Caki2 (cell line): ENCODE data around the gene CNTLN. TPM values are rescaled to one million over a fixed set of nuclear protein-coding genes. Genes with fewer than 3 reads are reported as not detected.
"Not testable (repeated sequence)": the region's sequence is repeated elsewhere in the genome, so short reads cannot be mapped to it uniquely, and the experiment has no call there.

Experiments used
- DNase-seq: peaks from one replicate; pipeline ENCODE4 v3.0.0-alpha.2; 2015; ENCODE audit warnings: low read depth
- in situ Hi-C: cut with HindIII; loops from 2 replicates; pipeline ENCODE4 v1.10.0; 2016; ENCODE audit warnings: low sequenced_read_pairs, low pct_unique_long_range_greater_than_20kb, mixed read lengths
- total RNA-seq: library from RNA; depleted of rRNA; stranded (reverse); fragments of >200 nt; shearing (Covaris generic); gene quantifications from 2 replicates; pipeline ENCODE4 v1.2.3, GENCODE V29; 2014; ENCODE audit warnings: low replicate concordance

CNTLN gene
- total RNA-seq, 1 experiment from 2014 or later: 6.0 TPM

DNA sequence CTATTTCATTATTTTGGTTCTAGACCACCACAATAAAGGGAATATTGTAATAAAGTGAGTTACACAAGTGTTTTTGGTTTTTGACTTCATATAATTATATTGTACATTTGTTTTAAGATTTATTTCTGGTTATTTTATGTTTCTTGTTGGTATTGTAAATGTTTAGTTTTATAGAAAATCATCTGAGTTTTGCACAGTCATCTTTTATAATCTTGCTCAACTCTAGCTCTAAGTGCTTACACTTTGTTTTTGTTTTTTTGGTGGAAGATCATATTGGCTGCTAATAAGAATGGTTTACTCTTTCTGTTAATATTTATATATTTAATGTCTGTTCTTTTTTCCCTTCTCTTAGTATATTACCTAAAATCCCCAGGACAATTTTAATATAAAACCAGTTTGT lies 135.0 kb downstream of the CNTLN start:
- no peak for DNase-seq
- in situ Hi-C loops: no loop called here

DNA sequence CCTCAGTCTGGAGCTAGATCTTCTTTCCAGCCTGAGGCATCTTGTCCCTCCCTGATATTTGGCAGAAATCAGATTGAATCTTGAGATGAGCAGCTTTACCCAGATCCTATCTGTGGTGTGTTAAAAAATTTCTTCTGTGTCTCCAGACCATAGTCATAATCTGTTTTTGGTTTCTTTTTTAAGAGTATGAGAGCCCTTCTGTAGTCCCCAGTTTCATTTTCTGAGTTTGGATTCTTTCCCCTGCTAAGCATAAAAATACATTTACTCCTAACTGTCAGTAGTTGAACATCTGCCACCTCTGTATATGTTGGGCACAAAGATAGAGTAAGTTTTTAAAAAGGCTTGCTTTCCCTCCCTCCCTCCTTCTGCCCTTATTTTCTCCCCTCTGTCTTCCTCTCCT lies 137.7 kb downstream of the CNTLN start:
- in situ Hi-C loops: no loop called here
- DNase-seq: no peak

DNA sequence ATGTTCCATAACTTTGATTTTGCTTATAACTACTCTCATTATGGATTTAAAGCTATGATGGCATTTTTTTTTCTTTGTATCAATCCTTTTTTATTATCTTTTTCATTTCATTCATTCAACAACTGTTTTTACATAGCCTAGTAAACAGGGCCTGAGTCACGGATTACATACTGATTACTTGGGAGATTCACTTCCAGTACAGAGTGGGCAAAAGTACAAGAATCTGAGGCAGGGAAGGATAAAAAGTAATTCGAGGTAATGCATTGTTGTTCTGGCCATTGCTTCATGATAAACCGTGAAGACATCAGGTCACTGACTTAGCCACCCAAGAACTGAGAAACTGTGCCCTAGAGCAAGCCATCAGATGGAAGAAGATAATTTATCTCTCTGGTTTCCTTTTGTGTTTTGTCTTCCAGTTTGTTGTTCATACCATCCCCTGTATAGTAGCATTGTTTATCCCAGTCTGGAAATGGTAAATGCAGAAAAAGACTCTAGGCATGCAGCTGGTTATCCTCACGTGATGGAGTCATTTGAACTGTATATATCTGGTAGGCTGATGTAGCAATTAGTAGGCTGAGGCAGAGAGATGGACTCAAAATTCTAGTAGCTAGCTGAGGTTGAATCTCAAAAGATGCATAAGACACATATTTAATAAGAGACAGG lies 145.6 kb downstream of the CNTLN start:
- DNase-seq: no peak

DNA sequence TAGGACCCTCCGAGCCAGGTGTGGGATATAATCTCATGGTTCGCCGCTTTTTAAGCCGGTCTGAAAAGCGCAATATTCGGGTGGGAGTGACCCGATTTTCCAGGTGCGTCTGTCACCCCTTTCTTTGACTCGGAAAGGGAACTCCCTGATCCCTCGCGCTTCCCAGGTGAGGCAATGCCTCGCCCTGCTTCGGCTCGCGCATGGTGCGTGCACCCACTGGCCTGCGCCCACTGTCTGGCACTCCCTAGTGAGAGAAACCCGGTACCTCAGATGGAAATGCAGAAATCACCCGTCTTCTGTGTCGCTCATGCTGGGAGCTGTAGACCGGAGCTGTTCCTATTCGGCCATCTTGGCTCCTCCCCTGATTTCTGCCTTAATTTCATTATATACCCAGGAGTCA lies 155.8 kb downstream of the CNTLN start:
- in situ Hi-C loops, DNase-seq: not testable (repeated sequence)

More for the DNA sequence above, 145.6 kb downstream of the CNTLN start:
- in situ Hi-C loops: no loop called here

DNA sequence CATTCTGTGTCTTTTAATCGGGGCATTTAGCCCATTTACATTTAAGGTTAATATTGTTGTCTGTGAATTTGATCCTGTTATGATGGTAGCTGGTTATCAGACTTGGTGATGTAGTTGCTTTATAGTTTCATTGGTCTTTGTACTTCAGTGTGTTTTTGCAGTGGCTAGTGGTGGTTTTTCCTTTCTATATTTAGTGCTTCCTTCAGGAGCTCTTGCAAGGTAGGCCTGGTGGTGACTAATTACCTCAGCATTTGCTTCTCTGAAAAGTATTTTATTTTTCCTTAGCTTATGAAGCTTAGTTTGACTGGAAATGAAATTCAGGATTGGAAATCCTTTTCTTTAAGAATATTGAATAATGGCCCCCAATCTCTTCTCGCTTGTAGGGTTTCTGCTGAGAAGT lies 156.9 kb downstream of the CNTLN start:
- in situ Hi-C loops: no loop called here
- no peak for DNase-seq

DNA sequence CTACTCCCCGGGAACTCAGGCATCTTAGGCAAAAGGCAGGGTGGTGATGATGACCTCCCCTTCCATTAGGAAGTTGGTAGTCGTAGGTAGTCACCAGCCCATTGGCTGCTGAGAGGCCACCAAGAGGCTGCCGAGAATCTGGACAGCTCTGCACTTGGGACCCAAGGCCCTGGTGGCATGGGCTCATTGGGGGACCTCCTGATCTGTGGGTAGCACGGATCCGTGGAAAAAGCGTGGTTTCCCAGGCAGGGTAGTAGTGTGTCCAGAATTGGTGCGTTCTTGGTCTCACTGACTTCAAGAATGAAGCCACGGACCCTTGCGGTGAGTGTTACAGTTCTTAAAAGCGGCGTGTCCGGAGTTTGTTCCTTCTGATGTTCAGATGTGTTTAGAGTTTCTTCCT lies 158.8 kb downstream of the CNTLN start:
- in situ Hi-C loops: no loop called here

DNA sequence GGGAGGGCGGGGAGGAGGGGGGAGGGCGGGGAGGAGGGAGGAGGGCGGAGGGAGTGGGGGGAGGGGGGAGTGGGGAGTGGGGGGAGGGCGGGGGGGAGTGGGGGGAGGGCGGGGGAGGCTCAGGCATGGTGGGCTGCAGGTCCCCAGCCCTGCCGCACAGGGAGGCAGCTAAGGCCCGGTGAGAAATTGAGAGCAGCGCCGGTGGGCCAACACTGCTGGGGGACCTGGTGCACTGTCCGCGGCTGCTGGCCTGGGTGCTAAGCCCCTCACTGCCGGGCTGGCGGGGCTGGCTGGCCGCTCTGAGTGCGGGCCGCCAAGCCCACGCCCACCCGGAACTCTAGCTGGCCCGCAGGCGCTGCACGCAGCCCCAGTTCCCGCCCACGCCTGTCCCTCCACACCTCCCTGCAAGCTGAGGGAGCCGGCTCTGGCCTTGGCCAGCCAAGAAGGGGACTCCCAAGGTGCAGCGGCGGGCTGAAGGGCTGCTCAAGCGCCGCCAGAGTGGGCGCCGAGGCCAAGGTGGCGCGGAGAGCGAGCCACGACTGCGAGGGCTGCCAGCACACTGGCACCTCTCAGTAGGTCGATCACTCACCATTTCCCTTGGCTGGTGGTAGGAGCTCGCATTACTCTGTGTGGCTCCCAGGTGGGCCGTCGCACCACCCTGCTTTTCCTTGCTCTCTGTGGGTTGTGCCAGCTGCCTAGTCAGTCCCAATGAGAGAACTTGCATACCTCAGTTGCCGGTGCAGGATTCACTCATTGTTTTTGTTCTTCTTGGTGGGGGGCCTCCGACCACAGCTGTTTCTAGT lies 160.2 kb downstream of the CNTLN start:
- in situ Hi-C loops: no loop called here

More for the DNA sequence above, 158.8 kb downstream of the CNTLN start:
- no peak for DNase-seq

DNA sequence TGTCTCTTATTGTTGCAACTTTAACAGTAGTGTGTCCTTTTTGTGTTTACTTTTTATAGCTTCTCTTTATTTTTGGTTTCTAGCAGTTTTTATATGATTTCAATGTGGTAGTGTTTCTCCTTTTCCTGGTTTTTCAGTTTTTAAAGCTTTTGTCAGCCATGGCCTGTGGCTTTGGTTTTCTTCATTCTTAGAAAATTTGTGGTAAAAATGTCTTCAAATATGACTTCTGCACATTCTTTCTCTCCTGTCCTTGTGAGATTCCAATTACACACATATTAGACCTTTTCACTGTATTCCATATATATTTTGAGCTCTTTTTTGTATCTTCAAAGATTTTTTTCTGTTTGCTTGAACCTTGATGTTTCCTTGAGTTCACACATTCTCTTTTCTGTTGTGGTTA lies 180.5 kb downstream of the CNTLN start:
- in situ Hi-C loops: no loop called here

More for the DNA sequence above, 160.2 kb downstream of the CNTLN start:
- no peak for DNase-seq

DNA sequence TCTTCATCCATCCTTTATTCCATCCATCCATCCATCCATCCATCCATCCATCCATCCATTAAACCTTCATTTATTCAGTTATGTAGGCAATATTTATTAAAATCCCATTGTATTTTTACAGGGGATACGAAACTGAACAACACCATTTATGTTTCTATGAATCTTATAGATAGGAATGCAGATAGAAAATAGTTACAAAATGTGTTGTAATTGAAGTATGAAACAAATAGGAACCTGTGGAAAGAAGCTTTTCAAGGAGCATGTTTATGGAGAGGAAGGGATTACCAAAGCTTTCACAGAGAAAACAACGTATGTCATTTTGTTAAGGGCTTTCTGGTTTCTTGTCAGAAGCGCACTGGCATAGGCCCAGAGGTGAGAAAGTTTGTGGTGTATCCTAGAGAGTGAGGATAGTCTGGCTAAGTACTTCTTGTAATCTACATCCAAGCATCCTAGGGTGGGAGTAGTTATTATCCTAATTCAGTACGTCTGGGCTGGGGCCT lies 184.0 kb downstream of the CNTLN start:
- no peak for DNase-seq
- in situ Hi-C loops: no loop called here

More for the DNA sequence above, 180.5 kb downstream of the CNTLN start:
- no peak for DNase-seq

DNA sequence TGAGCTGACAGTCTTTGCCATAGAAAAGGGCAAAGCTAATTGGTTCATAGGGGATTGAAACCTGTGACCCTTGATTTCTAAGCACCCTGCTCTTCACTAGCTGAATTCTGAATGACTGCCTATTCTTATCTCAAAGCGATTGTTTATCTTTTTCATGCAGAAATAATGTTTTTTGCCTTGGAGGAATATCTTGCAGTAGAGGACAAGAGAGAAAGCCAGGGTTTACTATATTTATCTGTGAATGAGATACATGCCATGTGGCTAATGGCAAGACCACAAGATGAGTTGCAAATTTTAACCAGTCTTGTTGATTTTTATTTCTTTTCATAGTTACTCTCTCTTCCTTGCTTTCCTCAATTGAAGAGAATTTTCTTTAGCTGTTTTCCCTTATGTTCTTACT lies 185.0 kb downstream of the CNTLN start:
- no peak for DNase-seq
- in situ Hi-C loops: no loop called here

DNA sequence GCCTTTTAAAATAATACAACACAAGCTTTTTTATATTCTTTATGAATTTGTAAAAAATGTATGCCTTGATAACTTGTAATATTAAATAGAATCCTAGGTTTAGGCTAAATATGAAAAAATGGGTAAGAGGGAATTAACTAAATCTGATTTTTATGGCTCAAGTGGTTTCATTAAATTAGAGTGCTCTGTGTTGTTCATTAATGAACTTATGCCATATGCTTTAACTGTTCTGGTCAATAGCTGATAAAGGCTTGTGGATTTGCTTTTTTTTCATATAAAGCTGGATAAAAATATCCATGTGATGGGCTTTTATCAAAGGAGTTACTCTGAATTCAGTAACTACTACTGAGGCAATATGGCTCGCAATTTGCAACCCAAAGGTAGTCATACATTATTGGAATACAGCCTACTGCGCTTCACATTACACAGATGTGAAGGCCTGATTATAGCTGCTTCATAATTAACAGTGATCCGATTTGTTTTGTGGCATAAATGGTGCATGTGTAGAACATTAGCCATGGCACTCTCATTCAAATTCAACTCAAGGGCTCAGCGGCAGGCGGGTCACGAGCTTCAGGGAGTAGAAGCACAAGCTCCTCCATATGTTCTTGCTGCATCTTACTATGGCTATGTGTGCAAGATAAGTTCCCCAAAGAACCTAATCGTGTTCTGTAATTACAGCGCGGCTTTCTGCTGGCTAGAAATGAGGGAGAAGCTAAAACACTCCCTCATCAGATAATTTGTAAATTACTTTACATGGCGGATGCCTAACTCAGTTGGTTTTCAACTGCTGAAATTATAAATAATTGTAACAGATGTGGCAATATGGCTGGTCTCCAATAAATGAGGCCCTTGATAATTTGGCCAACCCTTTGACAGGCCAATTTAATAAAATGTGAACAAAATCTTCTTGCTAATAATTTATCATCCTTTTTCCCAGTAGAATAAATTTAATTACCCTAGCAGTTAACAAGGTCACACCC lies 188.3 kb downstream of the CNTLN start:
- in situ Hi-C loops: no loop called here
- no peak for DNase-seq

DNA sequence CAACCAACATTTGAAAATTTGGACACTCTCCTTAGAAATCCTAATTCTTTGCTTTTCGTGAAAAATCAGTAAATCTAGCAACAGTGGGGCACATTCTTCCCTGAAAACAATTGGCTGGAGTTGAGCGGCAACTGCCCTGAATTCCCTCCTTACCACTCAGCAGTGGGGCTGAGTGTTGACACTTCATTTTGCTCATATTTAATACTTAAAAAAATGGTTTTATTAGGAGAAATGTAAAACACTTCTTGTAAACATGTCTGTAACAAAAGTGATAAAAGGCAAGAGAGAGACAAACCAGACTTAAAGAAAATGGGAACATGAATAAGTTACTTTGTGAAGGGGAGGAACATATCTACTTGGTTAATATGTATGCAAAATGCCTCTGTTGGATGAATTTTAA lies 193.5 kb downstream of the CNTLN start:
- no peak for DNase-seq
- in situ Hi-C loops: no loop called here

DNA sequence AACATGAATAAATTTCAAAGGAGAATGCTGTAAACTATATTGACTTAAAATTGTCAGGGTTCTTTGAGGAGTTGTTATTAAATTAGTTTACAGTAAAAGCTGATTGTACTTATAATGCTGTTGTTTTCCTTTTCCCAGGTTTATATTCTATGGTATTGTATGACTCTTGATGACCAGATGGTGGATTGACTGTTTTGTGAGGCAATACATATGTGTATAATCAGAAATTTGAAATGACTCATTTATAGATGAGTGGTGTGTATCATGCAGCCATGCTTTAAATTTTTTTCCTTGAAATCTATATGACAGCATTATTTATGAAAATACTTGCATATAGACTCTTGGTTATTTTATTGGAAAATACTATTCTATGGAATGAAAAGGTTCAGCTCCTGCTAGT lies 195.3 kb downstream of the CNTLN start:
- DNase-seq: no peak
- in situ Hi-C loops: no loop called here

DNA sequence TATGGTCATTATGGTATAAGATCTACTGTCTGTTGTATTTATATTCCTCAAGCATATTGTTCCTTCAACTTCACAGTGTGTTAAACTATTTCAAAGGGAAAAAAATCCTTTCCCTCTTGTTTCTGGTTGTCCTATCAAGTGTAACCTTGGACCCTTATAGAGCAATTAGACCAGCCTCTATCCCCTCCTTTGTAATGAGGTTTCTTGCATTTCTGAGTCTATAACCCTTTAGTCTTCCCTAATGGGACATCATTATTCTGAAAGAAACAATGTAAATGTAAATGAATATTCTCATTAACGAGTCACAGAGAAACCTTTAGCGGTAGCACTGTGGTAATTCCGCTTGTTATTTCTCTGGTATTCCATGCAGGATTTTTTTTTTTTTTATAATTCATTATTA lies 197.3 kb downstream of the CNTLN start:
- in situ Hi-C loops: no loop called here
- DNase-seq: no peak

DNA sequence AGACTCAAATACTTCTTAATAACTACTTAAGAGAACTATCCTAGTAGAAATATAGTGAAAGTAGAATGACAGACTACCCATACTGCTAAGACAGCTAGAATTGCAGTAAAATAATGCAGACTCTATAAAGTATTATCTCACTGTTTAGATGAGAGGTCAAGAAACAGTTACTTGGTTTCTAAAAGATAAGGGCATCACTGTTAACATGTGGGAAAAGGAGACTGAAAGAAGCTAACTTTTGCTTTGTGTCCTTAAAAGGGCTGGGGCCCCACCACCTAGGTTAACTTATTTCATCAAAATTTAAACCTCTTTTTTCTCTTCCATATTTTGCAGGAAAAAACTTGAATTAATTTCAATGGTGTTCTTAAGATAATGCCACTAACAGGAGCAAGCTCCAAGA lies 204.3 kb downstream of the CNTLN start:
- DNase-seq: no peak
- in situ Hi-C loops: no loop called here

DNA sequence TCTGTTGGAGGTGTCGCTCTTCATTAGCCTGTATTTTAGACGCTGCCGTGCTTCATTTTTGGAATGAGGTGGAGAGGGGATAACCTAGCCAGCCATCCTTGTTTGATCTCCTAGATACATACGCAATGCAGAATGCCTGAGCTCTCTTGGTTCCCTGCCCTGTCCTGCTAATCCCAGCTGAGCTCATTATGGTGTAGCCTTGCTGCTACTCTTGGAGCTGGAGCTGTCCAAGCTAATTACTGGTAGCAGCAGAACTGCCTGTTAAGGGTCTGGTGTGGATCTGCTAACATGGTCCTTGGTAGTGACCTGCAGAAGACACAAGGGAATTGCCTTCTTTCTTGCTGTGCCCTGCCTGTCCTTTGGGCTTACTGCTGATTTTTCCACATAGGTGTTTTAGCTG lies 207.9 kb downstream of the CNTLN start:
- in situ Hi-C loops: no loop called here
- no peak for DNase-seq

DNA sequence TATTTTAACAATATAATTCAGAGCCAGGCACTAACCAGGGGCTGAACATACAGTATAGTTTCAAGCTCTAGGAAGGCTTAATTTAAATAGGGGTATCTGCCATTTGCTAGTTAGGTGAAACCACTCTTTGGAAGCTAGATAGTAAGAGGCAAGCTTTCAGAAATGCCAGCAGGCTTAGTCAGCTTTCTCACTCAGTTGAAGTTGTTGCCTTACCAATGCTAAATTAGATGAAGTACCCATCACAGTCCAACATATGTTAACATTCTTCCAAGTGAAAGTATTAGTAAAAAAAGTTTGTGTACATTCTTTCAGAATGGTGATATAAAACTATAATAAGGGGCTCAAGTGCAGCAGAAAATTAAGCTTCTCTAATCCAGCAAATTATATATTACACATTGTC lies 215.0 kb downstream of the CNTLN start:
- in situ Hi-C loops: no loop called here
- no peak for DNase-seq

DNA sequence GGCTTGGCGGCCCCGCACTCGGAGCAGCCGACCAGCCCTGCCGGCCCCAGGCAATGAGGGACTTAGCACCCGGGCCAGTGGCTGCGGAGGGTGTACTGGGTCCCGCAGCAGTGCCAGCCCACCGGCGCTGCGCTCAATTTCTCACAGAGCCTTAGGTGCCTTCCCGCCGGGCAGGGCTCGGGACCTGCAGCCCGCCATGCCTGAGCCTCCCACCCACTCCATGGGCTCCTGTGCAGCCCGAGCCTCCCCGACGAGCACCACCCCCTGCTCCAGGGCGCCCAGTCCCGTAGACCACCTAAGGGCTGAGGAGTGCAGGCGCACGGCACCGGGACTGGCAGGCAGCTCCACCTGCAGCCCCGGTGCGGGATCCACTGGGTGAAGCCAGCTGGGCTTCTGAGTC lies 219.2 kb downstream of the CNTLN start:
- in situ Hi-C loops, DNase-seq: not testable (repeated sequence)

DNA sequence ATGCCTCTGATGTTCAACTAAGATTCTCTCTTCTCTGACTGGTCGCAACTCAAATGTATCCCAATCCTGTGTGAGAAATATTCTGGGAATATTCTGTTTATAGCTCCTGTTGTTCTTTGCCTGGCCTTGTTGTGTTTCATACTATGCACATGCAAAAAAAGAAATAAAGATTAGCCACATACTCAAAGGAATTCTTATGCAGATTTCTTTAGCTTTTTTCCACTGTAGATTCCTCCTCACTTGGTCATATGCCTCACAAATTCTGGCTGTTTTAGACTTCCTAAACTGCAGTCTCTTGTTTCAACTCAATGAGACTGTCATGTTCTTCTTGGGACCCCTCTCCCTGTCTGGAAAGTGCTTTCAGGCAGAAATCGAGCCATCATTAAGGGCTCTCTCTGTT lies 226.5 kb downstream of the CNTLN start:
- in situ Hi-C loops: no loop called here
- DNase-seq: no peak
